Measurements from ENCODE around the gene MRPL51.

Gene MRPL51

GRCh38 chr12:6452944-6453630, 40.0 kb downstream of the MRPL51 start:
- no peaks in the 10 kb centered on the region for H3K36me3 ChIP-seq (ENCODE audit: insufficient read depth)
- no peak overlapping the region; the same call in 1 of the 2 replicates for H2AFZ ChIP-seq (ENCODE audit: low read depth)
- peak overlapping the region; percentile 97 for H3K9ac ChIP-seq
- H3K4me2 ChIP-seq = peak overlapping the region; percentile 55
- peaks cover 12% of the 10 kb centered on the region; the same call in 1 of the 2 replicates for H3K79me2 ChIP-seq (ENCODE audit: insufficient read depth, low read depth)
- H3K27me3 ChIP-seq (ENCODE audit: insufficient read depth, low read depth) = no peaks in the 10 kb centered on the region
- no peaks in the 10 kb centered on the region for H4K20me1 ChIP-seq (ENCODE audit: insufficient read depth)
- TF ChIP-seq CTCF (conservative IDR thresholded peaks at IDR 0.05; ENCODE audit: low read depth, low read length) = no peak
- H3K27ac ChIP-seq = peak overlapping the region; percentile 92
- H3K4me1 ChIP-seq (ENCODE audit: low read depth, poor library complexity, severe bottlenecking) = peaks cover 24% of the 10 kb centered on the region
- H3K4me3 ChIP-seq (IDR thresholded peaks at IDR 0.05; ENCODE audit: insufficient read depth, low read depth, low read length) = no peak overlapping the region

- Histone ChIP-seq H3K36me3 (ENCODE audit: insufficient read depth) (no peaks in the 10 kb centered on the region), H3K27me3 (ENCODE audit: insufficient read depth, low read depth) (no peaks in the 10 kb centered on the region), H4K20me1 (ENCODE audit: insufficient read depth) (no peaks in the 10 kb centered on the region), H3K9ac (peak overlapping the region; percentile 97), H3K4me3 (IDR thresholded peaks at IDR 0.05; ENCODE audit: insufficient read depth, low read depth, low read length) (no peak overlapping the region), H3K4me1 (ENCODE audit: low read depth, poor library complexity, severe bottlenecking) (peaks cover 31% of the 10 kb centered on the region), H3K27ac (peak overlapping the region; percentile 92), H3K4me2 (peak overlapping the region; percentile 55), H2AFZ (ENCODE audit: low read depth) (peak overlapping the region; percentile 48), H3K79me2 (ENCODE audit: insufficient read depth, low read depth) (peaks cover 12% of the 10 kb centered on the region; the same call in 1 of the 2 replicates)
- no peak for TF ChIP-seq CTCF (conservative IDR thresholded peaks at IDR 0.05; ENCODE audit: low read depth, low read length)
Measured at GRCh38 chr12:6452245-6452943, 40.7 kb downstream of the MRPL51 start.

- Histone ChIP-seq H3K79me2 (ENCODE audit: insufficient read depth, low read depth) (peaks cover 12% of the 10 kb centered on the region; the same call in 1 of the 2 replicates), H3K4me2 (peak within 1 kb of the TSS; percentile 55), H2AFZ (ENCODE audit: low read depth) (peak within 1 kb of the TSS; percentile 48), H3K27ac (peak within 1 kb of the TSS; percentile 92), H4K20me1 (ENCODE audit: insufficient read depth) (no peaks in the 10 kb centered on the region), H3K4me1 (ENCODE audit: low read depth, poor library complexity, severe bottlenecking) (peaks cover 39% of the 10 kb centered on the region), H3K36me3 (ENCODE audit: insufficient read depth) (no peaks in the 10 kb centered on the region), H3K27me3 (ENCODE audit: insufficient read depth, low read depth) (no peaks in the 10 kb centered on the region), H3K4me3 (IDR thresholded peaks at IDR 0.05; ENCODE audit: insufficient read depth, low read depth, low read length) (no peak within 1 kb of the TSS), H3K9ac (peak within 1 kb of the TSS; percentile 97)
- no peak for TF ChIP-seq CTCF (conservative IDR thresholded peaks at IDR 0.05; ENCODE audit: low read depth, low read length)
Measured at GRCh38 chr12:6451348-6452244, 41.5 kb downstream of the MRPL51 start, which contains the start of gene TAPBPL. TAPBPL (plus strand) TSS chr12:6452042; CDS start chr12:6452249, 207 bp downstream.

GRCh38 chr12:6450869-6451347, 42.2 kb downstream of the MRPL51 start:
- no peaks in the 10 kb centered on the region for H4K20me1 ChIP-seq (ENCODE audit: insufficient read depth)
- no peak overlapping the region for H3K4me3 ChIP-seq (IDR thresholded peaks at IDR 0.05; ENCODE audit: insufficient read depth, low read depth, low read length)
- H3K4me2 ChIP-seq = peak overlapping the region; percentile 55
- TF ChIP-seq CTCF (conservative IDR thresholded peaks at IDR 0.05; ENCODE audit: low read depth, low read length) = no peak
- no peaks in the 10 kb centered on the region for H3K36me3 ChIP-seq (ENCODE audit: insufficient read depth)
- H2AFZ ChIP-seq (ENCODE audit: low read depth) = peak overlapping the region; percentile 48
- no peaks in the 10 kb centered on the region for H3K27me3 ChIP-seq (ENCODE audit: insufficient read depth, low read depth)
- peaks cover 12% of the 10 kb centered on the region; the same call in 1 of the 2 replicates for H3K79me2 ChIP-seq (ENCODE audit: insufficient read depth, low read depth)
- H3K9ac ChIP-seq = peak overlapping the region; percentile 97
- H3K27ac ChIP-seq = peak overlapping the region; percentile 92
- peaks cover 46% of the 10 kb centered on the region for H3K4me1 ChIP-seq (ENCODE audit: low read depth, poor library complexity, severe bottlenecking)

Data from KMS-11 (cell line).